Liver (tissue), 3 donors: ENCODE results near the gene RAI1.

Source experiments
- EGR1 ChIP-seq, 2 donors: IDR thresholded peaks; 2 replicates each; pipeline ENCODE4 v1.6.1; 2016 to 2018; ENCODE audit warnings: antibody characterized with exemption in 2 of 2, low read depth in 2 of 2
- FOXA1 ChIP-seq: IDR thresholded peaks from 2 replicates; pipeline ENCODE4 v1.6.1; 2016; ENCODE audit warnings: antibody characterized with exemption
- NR2F2 ChIP-seq: IDR thresholded peaks from 2 replicates; pipeline ENCODE4 v1.6.1; 2016; ENCODE audit warnings: antibody characterized with exemption
- RAD21 ChIP-seq, 2 donors: IDR thresholded peaks; 2 replicates each; pipeline ENCODE4 v1.6.1; 2016; ENCODE audit warnings: antibody characterized with exemption in 2 of 2, mild to moderate bottlenecking in 2 of 2
- REST ChIP-seq: IDR thresholded peaks from 2 replicates; pipeline ENCODE4 v1.6.1; 2016; ENCODE audit warnings: antibody characterized with exemption, mild to moderate bottlenecking
- ZBTB33 ChIP-seq: IDR thresholded peaks from 2 replicates; pipeline ENCODE4 v1.6.1; 2016; ENCODE audit warnings: antibody characterized with exemption
- TF ChIP-seq, protein P1 (sequence below): fragments of 150-350 bp; IDR thresholded peaks from 2 replicates; pipeline ENCODE4 v1.5.1; 2017; ENCODE audit warnings: improper control_type of control experiment, low read depth, low read length; ENCODE audit not compliant: missing input control
- TF ChIP-seq, protein P2 (sequence below): IDR thresholded peaks from 2 replicates; pipeline ENCODE4 v1.6.1; 2016; ENCODE audit warnings: antibody characterized with exemption
- donor health status: healthy.
- donor health status: healthy.

- TF ChIP-seq, protein P1, sequence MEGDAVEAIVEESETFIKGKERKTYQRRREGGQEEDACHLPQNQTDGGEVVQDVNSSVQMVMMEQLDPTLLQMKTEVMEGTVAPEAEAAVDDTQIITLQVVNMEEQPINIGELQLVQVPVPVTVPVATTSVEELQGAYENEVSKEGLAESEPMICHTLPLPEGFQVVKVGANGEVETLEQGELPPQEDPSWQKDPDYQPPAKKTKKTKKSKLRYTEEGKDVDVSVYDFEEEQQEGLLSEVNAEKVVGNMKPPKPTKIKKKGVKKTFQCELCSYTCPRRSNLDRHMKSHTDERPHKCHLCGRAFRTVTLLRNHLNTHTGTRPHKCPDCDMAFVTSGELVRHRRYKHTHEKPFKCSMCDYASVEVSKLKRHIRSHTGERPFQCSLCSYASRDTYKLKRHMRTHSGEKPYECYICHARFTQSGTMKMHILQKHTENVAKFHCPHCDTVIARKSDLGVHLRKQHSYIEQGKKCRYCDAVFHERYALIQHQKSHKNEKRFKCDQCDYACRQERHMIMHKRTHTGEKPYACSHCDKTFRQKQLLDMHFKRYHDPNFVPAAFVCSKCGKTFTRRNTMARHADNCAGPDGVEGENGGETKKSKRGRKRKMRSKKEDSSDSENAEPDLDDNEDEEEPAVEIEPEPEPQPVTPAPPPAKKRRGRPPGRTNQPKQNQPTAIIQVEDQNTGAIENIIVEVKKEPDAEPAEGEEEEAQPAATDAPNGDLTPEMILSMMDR = no peak
- no peak for TF ChIP-seq RAD21 (IDR thresholded peaks at IDR 0.05)
- no peak for TF ChIP-seq REST
- TF ChIP-seq, protein P2, sequence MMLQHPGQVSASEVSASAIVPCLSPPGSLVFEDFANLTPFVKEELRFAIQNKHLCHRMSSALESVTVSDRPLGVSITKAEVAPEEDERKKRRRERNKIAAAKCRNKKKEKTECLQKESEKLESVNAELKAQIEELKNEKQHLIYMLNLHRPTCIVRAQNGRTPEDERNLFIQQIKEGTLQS = no peak
- TF ChIP-seq ZBTB33 = no peak
- no peak for TF ChIP-seq EGR1 (IDR thresholded peaks at IDR 0.05; ENCODE audit: low read depth in 2 of 2)
- TF ChIP-seq NR2F2 = no peak
- TF ChIP-seq FOXA1 = no peak
Measured at GRCh38 chr17:17820046-17820445, 138.8 kb downstream of the RAI1 start.
